LNCaP clone FGC (cell line): Measurements from ENCODE around the gene LDLRAD3.

Experiments
- DNase-seq: peaks from one replicate; pipeline ENCODE4 v3.0.0-alpha.2; 2011; ENCODE audit warnings: low read depth
- H3K4me3 ChIP-seq: 2 replicates; pipeline ENCODE4 v1.5.1; 2011; ENCODE audit warnings: mild to moderate bottlenecking, low read depth, low read length, control low read depth
- TF ChIP-seq, protein P1 (sequence below): IDR thresholded peaks from 2 replicates; pipeline ENCODE4 v1.5.1; 2012; ENCODE audit warnings: mild to moderate bottlenecking; ENCODE audit not compliant: control insufficient read depth, insufficient read depth; ENCODE audit errors: extremely low read depth

LDLRAD3 gene

DNA sequence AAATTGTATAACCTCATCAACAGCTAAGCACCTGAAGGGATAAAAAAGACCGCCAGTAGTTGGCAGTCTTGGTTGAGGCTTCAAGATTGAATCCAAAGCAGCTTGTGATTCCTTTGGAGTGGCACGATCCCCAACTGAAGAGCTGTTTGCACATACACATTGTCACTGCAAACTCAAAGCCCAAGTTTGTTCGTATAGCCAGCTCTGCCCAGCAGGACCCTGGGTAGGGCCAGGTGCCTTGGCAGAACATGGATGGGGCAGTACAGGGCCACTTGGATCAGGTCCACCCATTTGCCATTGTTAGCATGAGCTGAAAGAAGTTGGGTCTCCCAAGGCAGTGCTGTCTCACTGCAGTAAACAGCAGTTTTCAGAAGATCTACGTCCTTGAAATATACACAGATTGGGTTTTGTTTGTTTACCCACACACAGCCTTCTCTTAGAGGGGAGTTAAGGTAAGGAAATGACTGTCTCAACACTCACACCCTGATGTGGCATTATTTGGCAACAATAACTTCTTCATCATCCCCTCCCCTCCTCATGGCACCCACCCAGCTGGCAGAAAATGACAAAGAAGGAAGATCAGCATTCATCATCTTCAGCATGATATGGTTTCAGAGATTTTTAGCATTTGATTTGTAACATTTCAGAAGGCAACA is 212.4 kb downstream of the LDLRAD3 start:
- H3K4me3 ChIP-seq, result no peak overlapping the region
- TF ChIP-seq, protein P1, sequence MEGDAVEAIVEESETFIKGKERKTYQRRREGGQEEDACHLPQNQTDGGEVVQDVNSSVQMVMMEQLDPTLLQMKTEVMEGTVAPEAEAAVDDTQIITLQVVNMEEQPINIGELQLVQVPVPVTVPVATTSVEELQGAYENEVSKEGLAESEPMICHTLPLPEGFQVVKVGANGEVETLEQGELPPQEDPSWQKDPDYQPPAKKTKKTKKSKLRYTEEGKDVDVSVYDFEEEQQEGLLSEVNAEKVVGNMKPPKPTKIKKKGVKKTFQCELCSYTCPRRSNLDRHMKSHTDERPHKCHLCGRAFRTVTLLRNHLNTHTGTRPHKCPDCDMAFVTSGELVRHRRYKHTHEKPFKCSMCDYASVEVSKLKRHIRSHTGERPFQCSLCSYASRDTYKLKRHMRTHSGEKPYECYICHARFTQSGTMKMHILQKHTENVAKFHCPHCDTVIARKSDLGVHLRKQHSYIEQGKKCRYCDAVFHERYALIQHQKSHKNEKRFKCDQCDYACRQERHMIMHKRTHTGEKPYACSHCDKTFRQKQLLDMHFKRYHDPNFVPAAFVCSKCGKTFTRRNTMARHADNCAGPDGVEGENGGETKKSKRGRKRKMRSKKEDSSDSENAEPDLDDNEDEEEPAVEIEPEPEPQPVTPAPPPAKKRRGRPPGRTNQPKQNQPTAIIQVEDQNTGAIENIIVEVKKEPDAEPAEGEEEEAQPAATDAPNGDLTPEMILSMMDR, result no peak; the same call in 1 of the 2 replicates
- DNase-seq, result no peak

GRCh38 chr11:36156817-36157519 is 213.1 kb downstream of the LDLRAD3 start:
- no peak overlapping the region for H3K4me3 ChIP-seq
- TF ChIP-seq, protein P1, result no peak
- no peak for DNase-seq

GRCh38 chr11:36160091-36160490 is 216.2 kb downstream of the LDLRAD3 start:
- TF ChIP-seq, protein P1, result no peak

GRCh38 chr11:36161572-36161971 is 217.7 kb downstream of the LDLRAD3 start:
- DNase-seq, result no peak
- TF ChIP-seq, protein P1, result no peak
- H3K4me3 ChIP-seq, result no peak overlapping the region

More at GRCh38 chr11:36160091-36160490, 216.2 kb downstream of the LDLRAD3 start:
- no peak for DNase-seq
- no peak overlapping the region for H3K4me3 ChIP-seq

DNA sequence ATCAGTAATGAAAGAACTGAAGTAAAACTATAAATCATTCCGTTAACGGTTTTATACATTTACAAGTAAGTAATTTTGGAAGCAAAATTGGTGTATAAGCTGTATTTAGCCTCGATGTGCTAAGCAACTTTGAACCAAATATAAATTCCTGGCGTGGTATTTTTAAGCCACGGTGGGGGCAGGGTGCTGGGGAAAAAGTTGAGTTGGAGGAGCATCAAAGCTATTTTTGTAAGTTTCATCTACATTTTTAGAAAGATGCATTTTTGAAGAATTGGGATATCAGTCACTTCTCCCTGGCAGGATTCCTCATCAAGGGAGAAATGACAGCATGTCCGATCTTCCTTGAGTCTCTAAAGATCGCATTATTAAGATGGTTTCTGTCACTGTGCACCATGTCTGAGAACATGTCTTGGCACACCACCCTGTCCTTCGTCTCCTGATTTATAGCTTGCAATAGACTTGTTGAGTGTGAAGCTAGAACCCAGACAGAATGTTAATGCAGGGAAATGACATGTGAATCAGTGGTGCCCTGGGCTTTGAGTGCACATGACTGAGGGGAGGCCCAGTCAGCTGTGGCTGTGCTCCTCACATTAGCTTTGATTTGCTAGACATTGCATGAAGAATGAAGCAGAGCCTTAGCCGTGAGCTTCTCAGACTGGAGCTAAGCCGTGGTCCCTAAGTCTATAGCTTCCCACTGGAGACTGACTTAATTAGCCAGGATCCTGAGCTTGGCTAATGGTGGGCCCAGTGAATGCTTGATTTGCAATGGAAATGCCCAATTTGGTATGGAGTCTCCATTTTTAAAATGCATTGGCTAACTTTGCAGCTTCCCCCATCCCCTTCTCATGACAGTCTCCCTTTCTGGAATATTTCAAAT is 218.4 kb downstream of the LDLRAD3 start:
- H3K4me3 ChIP-seq, result no peak overlapping the region
- no peak for DNase-seq
- TF ChIP-seq, protein P1, result no peak

DNA sequence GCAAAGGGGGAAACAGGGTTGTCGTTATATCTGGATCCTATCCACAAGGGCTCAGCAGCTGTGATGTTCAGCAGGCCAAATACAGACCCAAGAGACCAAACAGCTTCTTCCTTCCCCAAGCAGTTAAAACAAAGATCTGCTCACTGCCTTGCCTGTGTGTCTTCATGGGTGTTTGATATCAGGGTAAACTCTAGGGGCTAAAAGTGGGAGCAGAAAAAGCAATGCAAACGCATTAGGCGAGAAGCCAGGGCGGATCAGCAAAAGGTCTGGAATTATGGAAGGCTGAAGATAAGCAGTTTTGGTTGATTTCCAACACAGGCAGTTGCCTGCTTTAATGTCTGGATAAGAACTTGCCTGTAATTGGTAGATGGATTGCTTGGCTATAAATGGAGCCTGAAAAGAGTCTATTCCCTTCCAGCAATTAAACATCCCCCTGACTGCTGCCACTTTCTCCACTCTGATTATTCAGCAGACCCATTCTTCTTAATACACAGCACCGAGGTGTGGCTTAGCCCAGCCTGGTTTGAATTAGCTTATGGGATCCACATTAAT is 219.1 kb downstream of the LDLRAD3 start:
- DNase-seq, result no peak
- TF ChIP-seq, protein P1, result no peak

More for the DNA sequence above, 219.1 kb downstream of the LDLRAD3 start:
- H3K4me3 ChIP-seq, result no peak overlapping the region
